GM12864 (cell line): ENCODE data around the gene ERCC6.

ENCODE experiments used
- DNase-seq: peaks from one replicate; pipeline ENCODE4 v3.0.0-alpha.2; 2011; ENCODE audit warnings: low read depth
- H3K4me3 ChIP-seq: 2 replicates; pipeline ENCODE4 v1.5.1; 2011; ENCODE audit warnings: mild to moderate bottlenecking, low read depth, low read length, control low read depth
- CTCF ChIP-seq: IDR thresholded peaks from 2 replicates; pipeline ENCODE4 v1.5.1; 2011; ENCODE audit warnings: low read depth, mild to moderate bottlenecking, moderate library complexity, low read length, control low read depth, inconsistent platforms; ENCODE audit errors: missing control alignments

Gene ERCC6

DNA sequence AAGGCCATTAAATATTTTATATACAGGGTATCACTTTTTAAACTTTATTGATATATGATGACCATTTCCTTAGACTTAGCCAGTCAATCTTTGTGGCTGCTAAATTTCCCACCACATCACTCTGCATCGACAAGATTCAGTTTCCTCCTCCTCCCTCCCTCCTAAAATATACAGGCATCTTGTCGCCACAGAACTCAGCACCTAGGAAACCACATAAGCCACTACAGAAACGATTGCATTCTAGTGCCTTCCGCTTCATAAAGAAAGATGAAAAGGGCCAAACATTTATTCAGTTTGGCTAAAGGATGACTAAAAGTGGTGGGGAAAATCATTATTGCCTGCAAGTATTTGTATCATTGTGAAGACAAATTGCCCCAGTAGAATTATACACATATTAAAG lies 30.7 kb downstream of the ERCC6 start:
- TF ChIP-seq CTCF, result no peak
- H3K4me3 ChIP-seq, result no peak overlapping the region
- DNase-seq, result no peak

- no peak overlapping the region for H3K4me3 ChIP-seq
- DNase-seq, result no peak
- TF ChIP-seq CTCF, result no peak
These were observed 33.3 kb downstream of the ERCC6 start for GRCh38 chr10:49505589-49505988.

DNA sequence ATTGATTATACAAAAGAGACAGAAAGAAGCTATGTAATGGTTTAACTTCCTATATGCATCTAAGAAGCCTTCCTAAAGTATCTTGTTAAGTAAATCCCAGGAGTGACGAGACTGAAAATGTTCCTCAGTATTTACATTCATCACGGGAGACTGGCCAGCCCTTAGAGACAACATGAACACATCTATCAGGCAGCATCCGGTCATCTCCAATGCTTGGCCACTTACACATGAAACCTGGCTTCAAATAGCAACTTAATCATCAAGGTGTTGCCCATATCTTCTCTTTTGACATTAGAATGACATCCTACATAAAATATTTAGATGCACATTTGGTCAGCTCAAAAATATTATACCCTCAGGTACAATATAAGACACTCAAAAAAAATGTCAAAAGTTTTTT lies 33.8 kb downstream of the ERCC6 start:
- no peak for DNase-seq
- TF ChIP-seq CTCF, result no peak
- no peak overlapping the region for H3K4me3 ChIP-seq

DNA sequence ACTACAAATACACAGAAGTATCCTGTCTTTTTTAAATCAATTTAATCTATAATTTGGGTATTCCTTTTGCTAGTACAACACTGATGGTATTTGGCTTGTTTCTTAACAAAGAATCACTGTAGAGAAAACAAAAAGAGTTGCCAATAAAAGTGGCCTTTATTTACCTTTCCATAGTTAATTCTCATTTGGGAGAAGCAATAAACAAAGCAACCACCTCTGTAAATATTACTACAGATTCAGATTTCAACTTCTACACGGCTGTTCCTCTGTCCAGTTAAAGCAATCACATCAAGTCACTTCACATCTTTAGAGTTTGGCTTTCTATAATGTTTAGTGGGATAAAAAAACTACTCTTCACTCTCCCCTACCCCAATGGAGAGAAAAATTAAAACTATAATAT lies 34.4 kb downstream of the ERCC6 start:
- no peak for DNase-seq
- no peak for TF ChIP-seq CTCF
- no peak overlapping the region for H3K4me3 ChIP-seq

DNA sequence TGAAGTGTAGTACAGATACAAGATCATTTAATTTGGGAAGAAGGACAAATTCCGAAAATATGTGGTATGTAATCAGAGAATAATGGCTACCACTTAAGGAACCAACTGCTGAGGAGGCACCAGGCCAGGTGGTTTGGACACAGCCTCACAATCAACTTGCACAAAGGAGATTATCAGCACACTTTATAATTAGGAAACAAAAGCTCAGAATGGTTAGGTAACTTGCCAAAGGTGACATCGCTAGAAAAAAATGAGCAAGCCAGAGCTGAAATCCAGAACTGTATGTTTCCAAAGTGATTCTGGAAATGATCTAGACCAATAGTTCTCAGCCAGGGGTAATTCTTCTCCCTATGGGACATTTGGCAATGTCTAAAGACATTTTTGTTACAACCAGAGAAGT lies 36.6 kb downstream of the ERCC6 start:
- DNase-seq, result no peak
- no peak overlapping the region for H3K4me3 ChIP-seq
- no peak for TF ChIP-seq CTCF

- TF ChIP-seq CTCF, result no peak
- DNase-seq, result no peak
- no peak overlapping the region for H3K4me3 ChIP-seq
These were observed 38.5 kb downstream of the ERCC6 start for GRCh38 chr10:49500412-49500811.

GRCh38 chr10:49499305-49499851 lies 39.5 kb downstream of the ERCC6 start:
- DNase-seq, result no peak
- H3K4me3 ChIP-seq, result no peak overlapping the region
- no peak for TF ChIP-seq CTCF
